ENCODE data around the gene MLXIP.

DNA sequence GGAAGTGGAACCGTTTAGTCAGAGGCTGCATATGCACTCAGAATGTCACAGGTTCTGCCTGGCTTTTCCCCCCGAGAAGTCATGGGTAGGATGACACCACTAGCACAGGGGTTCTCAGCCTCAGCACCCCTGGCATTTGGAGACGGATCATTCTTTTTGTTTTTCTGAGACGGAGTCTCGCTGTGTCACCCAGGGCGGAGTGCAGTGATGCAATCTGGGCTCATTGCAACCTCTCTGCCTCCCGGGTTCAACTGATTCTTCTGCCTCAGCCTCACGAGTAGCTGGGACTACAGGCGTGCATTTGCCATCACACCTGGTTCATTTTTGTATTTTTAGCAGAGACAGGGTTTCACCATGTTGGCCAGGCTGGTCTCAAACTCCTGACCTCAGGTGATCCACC lies 28.7 kb upstream of the MLXIP start:
- TF ChIP-seq CTCF (conservative IDR thresholded peaks at IDR 0.05; ENCODE audit: low read depth, low read length) (no peak), SMC3 (IDR thresholded peaks at IDR 0.05; ENCODE audit: low read depth, low read length) (no peak), CEBPB (IDR thresholded peaks at IDR 0.05; ENCODE audit: low read depth, low read length) (no peak), RFX5 (IDR thresholded peaks at IDR 0.05; ENCODE audit: low read depth, low read length) (no peak), POLR2A (IDR thresholded peaks at IDR 0.05; ENCODE audit: low read depth, low read length) (no peak), MXI1 (IDR thresholded peaks at IDR 0.05; ENCODE audit: borderline replicate concordance, low read depth, low read length) (no peak), MAFK (IDR thresholded peaks at IDR 0.05; ENCODE audit: low read depth, low read length) (no peak), USF2 (IDR thresholded peaks at IDR 0.05; ENCODE audit: low read depth, low read length) (no peak), RAD21 (IDR thresholded peaks at IDR 0.05; ENCODE audit: low read length) (no peak), RCOR1 (IDR thresholded peaks at IDR 0.05; ENCODE audit: insufficient replicate concordance, low read length) (no peak), FOS (IDR thresholded peaks at IDR 0.05; ENCODE audit: low read depth, low read length) (no peak), NFE2L2 (IDR thresholded peaks at IDR 0.05; ENCODE audit: low read depth, low read length) (no peak)

All from IMR-90 (cell line).